Measurements from ENCODE around the gene PRUNE2.

PRUNE2 gene

GRCh38 chr9:76738402-76738801 lies 167.5 kb downstream of the PRUNE2 start:
- TF ChIP-seq, protein P1, sequence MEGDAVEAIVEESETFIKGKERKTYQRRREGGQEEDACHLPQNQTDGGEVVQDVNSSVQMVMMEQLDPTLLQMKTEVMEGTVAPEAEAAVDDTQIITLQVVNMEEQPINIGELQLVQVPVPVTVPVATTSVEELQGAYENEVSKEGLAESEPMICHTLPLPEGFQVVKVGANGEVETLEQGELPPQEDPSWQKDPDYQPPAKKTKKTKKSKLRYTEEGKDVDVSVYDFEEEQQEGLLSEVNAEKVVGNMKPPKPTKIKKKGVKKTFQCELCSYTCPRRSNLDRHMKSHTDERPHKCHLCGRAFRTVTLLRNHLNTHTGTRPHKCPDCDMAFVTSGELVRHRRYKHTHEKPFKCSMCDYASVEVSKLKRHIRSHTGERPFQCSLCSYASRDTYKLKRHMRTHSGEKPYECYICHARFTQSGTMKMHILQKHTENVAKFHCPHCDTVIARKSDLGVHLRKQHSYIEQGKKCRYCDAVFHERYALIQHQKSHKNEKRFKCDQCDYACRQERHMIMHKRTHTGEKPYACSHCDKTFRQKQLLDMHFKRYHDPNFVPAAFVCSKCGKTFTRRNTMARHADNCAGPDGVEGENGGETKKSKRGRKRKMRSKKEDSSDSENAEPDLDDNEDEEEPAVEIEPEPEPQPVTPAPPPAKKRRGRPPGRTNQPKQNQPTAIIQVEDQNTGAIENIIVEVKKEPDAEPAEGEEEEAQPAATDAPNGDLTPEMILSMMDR (IDR thresholded peaks at IDR 0.05; ENCODE audit: low read depth, low read length): no peak
- DNase-seq (ENCODE audit: low read depth in 2 of 2): no peak

GRCh38 chr9:76737154-76737902 lies 168.6 kb downstream of the PRUNE2 start:
- TF ChIP-seq, protein P1 (IDR thresholded peaks at IDR 0.05; ENCODE audit: low read depth, low read length): no peak
- no peak for DNase-seq (ENCODE audit: low read depth in 2 of 2)

More at GRCh38 chr9:76738402-76738801, 167.5 kb downstream of the PRUNE2 start:
- H3K4me3 ChIP-seq (replicated peaks in 1 of 2; ENCODE audit: low read depth in 2 of 2, low read length in 2 of 2): no peak overlapping the region

DNA sequence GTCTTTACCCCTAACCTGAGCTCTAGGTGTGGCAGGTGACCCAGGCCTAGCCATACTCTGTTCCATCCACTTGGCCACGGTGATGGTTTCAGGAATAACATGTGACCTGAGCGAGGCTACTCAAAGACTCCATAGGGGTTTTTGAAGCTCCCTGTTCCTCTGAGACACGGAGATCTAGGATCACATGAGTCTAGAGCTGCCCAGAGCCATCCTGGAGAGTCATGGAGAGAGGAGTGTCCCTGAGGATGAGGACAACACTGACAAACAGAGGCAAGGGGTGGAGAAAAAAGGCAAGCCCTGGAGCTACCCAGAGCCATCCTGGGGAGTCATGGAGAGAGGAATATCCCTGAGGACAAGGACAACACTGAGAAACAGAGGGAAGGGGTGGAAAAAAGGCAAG lies 171.2 kb downstream of the PRUNE2 start:
- TF ChIP-seq, protein P1 (IDR thresholded peaks at IDR 0.05; ENCODE audit: low read depth, low read length): no peak
- DNase-seq (ENCODE audit: low read depth in 2 of 2): no peak
- no peak overlapping the region for H3K4me3 ChIP-seq (replicated peaks in 1 of 2; ENCODE audit: low read depth in 2 of 2, low read length in 2 of 2)

More at GRCh38 chr9:76737154-76737902, 168.6 kb downstream of the PRUNE2 start:
- no peak overlapping the region for H3K4me3 ChIP-seq (replicated peaks in 1 of 2; ENCODE audit: low read depth in 2 of 2, low read length in 2 of 2)

- no peak for DNase-seq (ENCODE audit: low read depth in 2 of 2)
- no peak overlapping the region for H3K4me3 ChIP-seq (replicated peaks in 1 of 2; ENCODE audit: low read depth in 2 of 2, low read length in 2 of 2)
- TF ChIP-seq, protein P1 (IDR thresholded peaks at IDR 0.05; ENCODE audit: low read depth, low read length): no peak
These were observed 172.8 kb downstream of the PRUNE2 start for GRCh38 chr9:76733096-76733495.

DNA sequence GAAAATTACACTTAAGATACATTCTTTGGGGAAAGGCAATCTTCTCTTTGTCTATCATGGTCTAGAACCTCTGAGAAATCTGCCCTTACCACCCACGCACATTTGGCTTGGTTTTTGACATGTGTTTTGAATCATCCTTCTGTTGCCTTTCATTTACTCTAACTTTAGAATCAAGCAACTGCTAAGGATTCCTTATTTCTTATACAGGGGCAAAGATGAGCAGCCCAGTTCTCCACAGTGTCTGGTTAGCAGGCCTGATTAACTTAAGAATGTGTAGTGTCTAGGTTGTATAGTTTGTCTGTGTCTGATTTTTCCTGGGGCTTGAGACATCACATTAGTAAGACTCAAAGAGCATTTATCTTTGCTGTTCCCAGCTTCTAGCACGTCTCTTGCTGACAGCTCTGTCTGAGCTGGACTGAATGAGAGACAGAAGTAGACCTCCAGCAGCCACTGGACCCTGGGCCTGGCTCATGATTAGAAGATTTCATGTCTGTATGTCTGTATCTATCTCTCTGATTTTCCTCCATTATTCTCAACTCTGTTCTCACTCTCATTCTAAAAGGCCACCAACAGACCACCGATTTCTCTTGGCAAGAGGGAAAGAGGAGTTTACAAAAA lies 173.5 kb downstream of the PRUNE2 start:
- TF ChIP-seq, protein P1 (IDR thresholded peaks at IDR 0.05; ENCODE audit: low read depth, low read length): no peak
- DNase-seq (ENCODE audit: low read depth in 2 of 2): peak in 1 of 2 donors; percentile 13
- H3K4me3 ChIP-seq (replicated peaks in 1 of 2; ENCODE audit: low read depth in 2 of 2, low read length in 2 of 2): no peak overlapping the region

- no peak overlapping the region for H3K4me3 ChIP-seq (replicated peaks in 1 of 2; ENCODE audit: low read depth in 2 of 2, low read length in 2 of 2)
- DNase-seq (ENCODE audit: low read depth in 2 of 2): peak; percentile 8 to 32
- TF ChIP-seq, protein P1 (IDR thresholded peaks at IDR 0.05; ENCODE audit: low read depth, low read length): no peak
These were observed 175.1 kb downstream of the PRUNE2 start for GRCh38 chr9:76730801-76731200.

All from cardiac fibroblast (primary cell).